Smooth muscle cell (in vitro differentiated cells): ENCODE results near the gene ZNF473. TPM values are rescaled to one million over a fixed set of nuclear protein-coding genes. Genes with fewer than 3 reads are reported as not detected.

Experiments
- DNase-seq: peaks from one replicate; lab custom pipeline; 2025; ENCODE audit not compliant: unreplicated experiment; lab: John Stamatoyannopoulos, UW
- H2AFZ ChIP-seq: fragments of 200-600 bp; sonication (generic); 2 replicates; pipeline ENCODE4 v1.6.0; 2016; ENCODE audit warnings: antibody characterized with exemption, low read depth, mild to moderate bottlenecking
- H3F3A ChIP-seq: fragments of 200-600 bp; sonication (generic); 2 replicates; pipeline ENCODE4 v1.6.0; 2017; ENCODE audit warnings: antibody characterized with exemption, low read depth
- H3K27ac ChIP-seq: fragments of 200-600 bp; sonication (generic); 2 replicates; pipeline ENCODE4 v1.5.1; 2016; ENCODE audit warnings: low read depth, mild to moderate bottlenecking
- H3K27me3 ChIP-seq: fragments of 200-600 bp; sonication (generic); 2 replicates; pipeline ENCODE4 v1.6.1; 2016; ENCODE audit warnings: low read depth, mild to moderate bottlenecking
- H3K36me3 ChIP-seq: fragments of 200-600 bp; sonication (generic); 2 replicates; pipeline ENCODE4 v1.5.1; 2016; ENCODE audit warnings: low read depth
- H3K4me1 ChIP-seq: fragments of 200-600 bp; sonication (generic); 2 replicates; pipeline ENCODE4 v1.5.1; 2016; ENCODE audit warnings: low read depth
- H3K4me2 ChIP-seq: fragments of 200-600 bp; sonication (generic); 2 replicates; pipeline ENCODE4 v1.6.0; 2016; ENCODE audit warnings: mild to moderate bottlenecking
- H3K4me3 ChIP-seq: fragments of 200-600 bp; sonication (generic); 2 replicates; pipeline ENCODE4 v1.5.1; 2016; ENCODE audit warnings: mild to moderate bottlenecking
- H3K79me2 ChIP-seq: fragments of 200-600 bp; sonication (generic); 2 replicates; pipeline ENCODE4 v1.6.0; 2016; ENCODE audit warnings: low read depth, mild to moderate bottlenecking
- H3K9ac ChIP-seq: fragments of 200-600 bp; sonication (generic); 2 replicates; pipeline ENCODE4 v1.6.0; 2016; ENCODE audit warnings: low read depth
- H3K9me3 ChIP-seq: fragments of 200-600 bp; sonication (generic); replicated peaks from 2 replicates; pipeline ENCODE4 v1.5.1; 2016; ENCODE audit warnings: low read depth
- H4K20me1 ChIP-seq: fragments of 200-600 bp; sonication (generic); 2 replicates; pipeline ENCODE4 v1.6.0; 2016; ENCODE audit warnings: low read depth
- CTCF ChIP-seq: fragments of 200-600 bp; sonication (generic); IDR thresholded peaks from 2 replicates; pipeline ENCODE4 v1.5.1; 2017; ENCODE audit warnings: borderline replicate concordance, mild to moderate bottlenecking, antibody characterized with exemption; ENCODE audit not compliant: insufficient read depth, poor library complexity, severe bottlenecking
- WGBS: methylation state at CpG from one replicate; pipeline ENCODE4 v1.1.7; 2016; ENCODE audit warnings: low lambda C conversion rate; 5-methylcytosine and 5-hydroxymethylcytosine counted together
- polyA plus RNA-seq: library from polyadenylated mRNA; unstranded; fragments of >200 nt; fragmentation: Nextera tagmentation; extraction: Ambion mirVana; gene quantifications from 2 replicates; pipeline ENCODE4 v1.2.1, GENCODE V29; 2016
- total RNA-seq: library from RNA; depleted of rRNA; stranded (reverse); fragments of >200 nt; gene quantifications from 2 replicates; pipeline ENCODE4 v1.2.3, GENCODE V29; 2014

The ZNF473 gene
- total and polyA plus RNA-seq, 2 experiments from 2014 or later: 7.9 to 8.1 TPM

- 96% methylated on average over 5 of the region's 5 CpGs for WGBS
- H3K27ac ChIP-seq: no peak overlapping the region
- no peak overlapping the region for H3K4me2 ChIP-seq
- no peaks in the 10 kb centered on the region for H3K4me1 ChIP-seq
- H3K4me3 ChIP-seq: no peak overlapping the region
- H4K20me1 ChIP-seq: peaks cover 39% of the 10 kb centered on the region
- no peaks in the 10 kb centered on the region for H3K9me3 ChIP-seq
- H2AFZ ChIP-seq: no peak overlapping the region
- TF ChIP-seq CTCF: no peak
- peaks cover 8% of the 10 kb centered on the region for H3K36me3 ChIP-seq
- H3F3A ChIP-seq: no peaks in the 10 kb centered on the region
- H3K79me2 ChIP-seq: no peaks in the 10 kb centered on the region
- no peak overlapping the region for H3K9ac ChIP-seq
- DNase-seq: no peak
- H3K27me3 ChIP-seq: no peaks in the 10 kb centered on the region
These were observed 37.8 kb upstream of the ZNF473 start for GRCh38 chr19:49988007-49988406.

GRCh38 chr19:49988433-49988832 lies 37.4 kb upstream of the ZNF473 start:
- Histone ChIP-seq H2AFZ (no peak overlapping the region), H3K27me3 (no peaks in the 10 kb centered on the region), H3K27ac (no peak overlapping the region), H3K4me3 (no peak overlapping the region), H3K4me2 (no peak overlapping the region), H3K79me2 (no peaks in the 10 kb centered on the region), H3F3A (no peaks in the 10 kb centered on the region), H3K9ac (no peak overlapping the region), H3K4me1 (no peaks in the 10 kb centered on the region), H4K20me1 (peaks cover 39% of the 10 kb centered on the region), H3K9me3 (no peaks in the 10 kb centered on the region), H3K36me3 (peaks cover 10% of the 10 kb centered on the region)
- DNase-seq: no peak
- no peak for TF ChIP-seq CTCF
- WGBS: 95% methylated on average over 9 of the region's 9 CpGs

GRCh38 chr19:49997709-49998108 lies 28.1 kb upstream of the ZNF473 start:
- Histone ChIP-seq H3K9me3 (no peaks in the 10 kb centered on the region), H3K4me3 (no peak overlapping the region), H3K79me2 (no peaks in the 10 kb centered on the region), H3K27ac (no peak overlapping the region), H3F3A (no peaks in the 10 kb centered on the region), H4K20me1 (peaks cover 30% of the 10 kb centered on the region), H3K4me1 (no peaks in the 10 kb centered on the region), H2AFZ (no peak overlapping the region), H3K9ac (no peak overlapping the region), H3K27me3 (no peaks in the 10 kb centered on the region), H3K36me3 (peaks cover 3% of the 10 kb centered on the region), H3K4me2 (no peak overlapping the region)
- no peak for DNase-seq
- TF ChIP-seq CTCF: no peak
- 79% methylated on average over 5 of the region's 5 CpGs for WGBS

- no peak for DNase-seq
- H3K9ac ChIP-seq: no peak overlapping the region
- H3K4me1 ChIP-seq: peaks cover 4% of the 10 kb centered on the region
- no peaks in the 10 kb centered on the region for H3K27me3 ChIP-seq
- no peak overlapping the region for H3K27ac ChIP-seq
- no peaks in the 10 kb centered on the region for H3K36me3 ChIP-seq
- TF ChIP-seq CTCF: no peak
- H3K4me2 ChIP-seq: no peak overlapping the region
- H3F3A ChIP-seq: no peaks in the 10 kb centered on the region
- no peaks in the 10 kb centered on the region for H3K9me3 ChIP-seq
- no peaks in the 10 kb centered on the region for H3K79me2 ChIP-seq
- peaks cover 45% of the 10 kb centered on the region for H4K20me1 ChIP-seq
- WGBS: 96% methylated on average over 6 of the region's 6 CpGs
- H2AFZ ChIP-seq: no peak overlapping the region
- H3K4me3 ChIP-seq: no peak overlapping the region
These were observed 26.3 kb upstream of the ZNF473 start for GRCh38 chr19:49999371-50000010.
